Lower leg skin (tissue), 4 donors: Measurements from ENCODE around the gene MYBPC1. TPM values are rescaled to one million over a fixed set of nuclear protein-coding genes. Genes with fewer than 3 reads are reported as not detected.

Experiments used
- DNase-seq, 2 donors: peaks; one replicate each; pipeline ENCODE4 v3.0.0-alpha.2; 2019; ENCODE audit warnings: low spot score in 2 of 2
- H3K4me3 ChIP-seq: fragments of 200-600 bp; sonication (generic); 2 replicates; pipeline ENCODE4 v1.5.1; 2017; ENCODE audit warnings: mild to moderate bottlenecking, low read depth; ENCODE audit not compliant: poor library complexity, severe bottlenecking
- POLR2A ChIP-seq, 2 donors: fragments of 450-650 bp; IDR thresholded peaks; one replicate each; pipeline ENCODE4 v1.6.1; 2016 to 2017; ENCODE audit warnings: antibody characterized with exemption in 2 of 2, mild to moderate bottlenecking in 1 of 2, moderate library complexity in 1 of 2
- WGBS, 2 donors: methylation state at CpG; one replicate each; pipeline ENCODE4 v1.1.5; 2018; 5-methylcytosine and 5-hydroxymethylcytosine counted together
- intact Hi-C: fragments of 100-400 bp; cut with DNase I; formaldehyde crosslinking; loops from one replicate; pipeline ENCODE4 v1.15.0; 2023; ENCODE audit warnings: low total_unique reads
- total RNA-seq, 4 donors: library from RNA; depleted of rRNA; stranded (reverse); fragments of >200 nt; gene quantifications; one replicate each; pipeline ENCODE4 v1.1.0, GENCODE V29; 2016
- TF ChIP-seq, protein P1 (sequence below), 3 donors: fragments of 450-650 bp; IDR thresholded peaks; one replicate each; pipeline ENCODE4 v1.5.1; 2016; ENCODE audit warnings: antibody characterized with exemption in 3 of 3, mild to moderate bottlenecking in 3 of 3, moderate library complexity in 2 of 3

MYBPC1 gene
- total RNA-seq, 4 donors from 2014 or later, result 2.0 to 6.8 (median 5.4) TPM

DNA sequence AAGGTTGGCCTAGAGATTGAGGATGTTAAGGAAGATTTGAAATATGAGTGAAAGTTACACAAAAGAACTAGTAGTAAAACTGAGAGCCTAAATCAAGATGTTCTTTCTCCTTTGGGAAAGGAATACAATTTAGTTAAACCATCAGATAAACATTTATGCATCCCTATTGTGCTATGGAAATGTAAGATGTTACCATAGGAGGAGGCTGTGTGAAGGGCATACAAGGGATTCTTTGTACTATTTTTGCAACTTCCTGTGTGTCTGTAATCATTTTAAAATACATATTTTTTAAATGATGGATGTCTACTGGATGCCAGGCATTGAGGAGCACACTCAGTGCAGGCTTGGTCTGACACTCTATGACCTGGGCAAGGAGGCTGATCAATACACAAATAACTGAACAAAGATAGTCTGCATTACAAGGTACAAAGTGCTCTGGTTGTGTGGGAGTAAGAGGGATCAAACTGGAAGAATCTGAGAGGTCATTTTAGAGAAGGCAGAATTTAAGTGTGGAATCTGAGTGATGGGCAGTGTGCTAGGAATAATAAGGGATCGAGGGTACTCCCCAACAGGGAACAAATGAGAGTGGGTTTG, 96.8 kb downstream of the MYBPC1 start:
- TF ChIP-seq, protein P1, sequence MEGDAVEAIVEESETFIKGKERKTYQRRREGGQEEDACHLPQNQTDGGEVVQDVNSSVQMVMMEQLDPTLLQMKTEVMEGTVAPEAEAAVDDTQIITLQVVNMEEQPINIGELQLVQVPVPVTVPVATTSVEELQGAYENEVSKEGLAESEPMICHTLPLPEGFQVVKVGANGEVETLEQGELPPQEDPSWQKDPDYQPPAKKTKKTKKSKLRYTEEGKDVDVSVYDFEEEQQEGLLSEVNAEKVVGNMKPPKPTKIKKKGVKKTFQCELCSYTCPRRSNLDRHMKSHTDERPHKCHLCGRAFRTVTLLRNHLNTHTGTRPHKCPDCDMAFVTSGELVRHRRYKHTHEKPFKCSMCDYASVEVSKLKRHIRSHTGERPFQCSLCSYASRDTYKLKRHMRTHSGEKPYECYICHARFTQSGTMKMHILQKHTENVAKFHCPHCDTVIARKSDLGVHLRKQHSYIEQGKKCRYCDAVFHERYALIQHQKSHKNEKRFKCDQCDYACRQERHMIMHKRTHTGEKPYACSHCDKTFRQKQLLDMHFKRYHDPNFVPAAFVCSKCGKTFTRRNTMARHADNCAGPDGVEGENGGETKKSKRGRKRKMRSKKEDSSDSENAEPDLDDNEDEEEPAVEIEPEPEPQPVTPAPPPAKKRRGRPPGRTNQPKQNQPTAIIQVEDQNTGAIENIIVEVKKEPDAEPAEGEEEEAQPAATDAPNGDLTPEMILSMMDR (IDR thresholded peaks at IDR 0.05), result no peak
- no peak for TF ChIP-seq POLR2A (IDR thresholded peaks at IDR 0.05)
- intact Hi-C loops, result no loop called here
- 90 to 92% methylated on average over 1 of the region's 1 CpG for WGBS, 2 donors

DNA sequence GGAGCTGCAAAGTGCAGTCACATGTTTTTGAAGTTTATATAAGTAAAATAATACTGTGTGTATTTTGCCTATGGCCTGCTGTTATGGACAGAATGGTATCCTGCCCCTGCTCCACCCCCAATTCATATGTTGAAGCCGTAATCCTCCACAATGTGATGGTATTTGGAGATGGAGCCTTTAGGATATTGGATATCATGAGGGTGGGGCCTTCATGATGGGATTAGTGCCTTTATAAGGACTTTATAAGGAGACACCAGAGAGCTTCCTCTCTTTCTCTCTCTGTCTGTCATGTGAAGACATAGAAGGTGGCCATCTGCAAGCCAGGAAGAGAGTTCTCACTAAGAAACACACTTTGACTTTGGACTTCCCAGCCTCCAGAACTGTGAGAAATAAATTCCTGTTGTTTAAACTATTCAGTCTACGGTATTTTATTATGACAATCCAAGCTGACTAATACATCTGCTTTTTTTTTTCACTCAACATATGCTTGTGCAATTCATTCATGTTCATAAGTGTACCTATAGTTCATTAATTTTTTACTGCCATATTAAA, 99.6 kb downstream of the MYBPC1 start:
- WGBS, 2 donors, result 89% methylated on average over 2 of the region's 2 CpGs
- no peak for DNase-seq
- intact Hi-C loops, result no loop called here
- no peak overlapping the region for H3K4me3 ChIP-seq
- TF ChIP-seq, protein P1 (IDR thresholded peaks at IDR 0.05), result no peak
- no peak for TF ChIP-seq POLR2A (IDR thresholded peaks at IDR 0.05)

More for the DNA sequence above, 96.8 kb downstream of the MYBPC1 start:
- no peak overlapping the region for H3K4me3 ChIP-seq
- no peak for DNase-seq

DNA sequence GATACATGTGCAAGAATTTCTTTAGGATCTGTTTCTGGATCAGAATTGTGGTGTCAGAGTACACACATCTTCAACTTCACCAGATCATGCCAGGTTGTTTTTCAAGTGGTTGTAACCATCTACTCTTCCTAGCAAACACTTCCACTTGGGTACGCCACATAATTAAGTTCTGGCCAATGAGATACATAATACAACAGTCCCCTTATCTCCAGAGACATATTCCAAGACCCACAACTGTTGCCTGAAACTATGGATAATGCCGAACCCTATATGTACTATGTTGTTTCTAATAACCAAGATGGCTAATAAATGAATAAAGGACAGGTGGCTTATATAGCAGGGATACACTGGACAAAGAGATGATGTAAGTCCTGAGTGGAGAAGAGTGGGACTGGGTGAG, 100.2 kb downstream of the MYBPC1 start:
- no peak for TF ChIP-seq POLR2A (IDR thresholded peaks at IDR 0.05)
- TF ChIP-seq, protein P1 (IDR thresholded peaks at IDR 0.05), result no peak
- H3K4me3 ChIP-seq, result no peak overlapping the region
- 97 to 99% methylated on average over 2 of the region's 2 CpGs for whole genome bisulfite sequencing, 2 donors
- no peak for DNase-seq
- intact Hi-C loops, result no loop called here

GRCh38 chr12:101695706-101696105, 100.9 kb downstream of the MYBPC1 start:
- no peak overlapping the region for H3K4me3 ChIP-seq
- intact Hi-C loops, result no loop called here
- WGBS, 2 donors, result 80 to 84% methylated on average over 1 of the region's 1 CpG
- no peak for DNase-seq
- no peak for TF ChIP-seq POLR2A (IDR thresholded peaks at IDR 0.05)
- TF ChIP-seq, protein P1 (IDR thresholded peaks at IDR 0.05), result no peak

- DNase-seq, result peak; percentile 66 to 89
- peak overlapping the region; percentile 96 for H3K4me3 ChIP-seq
- WGBS, 2 donors, result 22 to 30% methylated on average over 18 of the region's 18 CpGs
- intact Hi-C loops, result no loop called here
- TF ChIP-seq POLR2A (IDR thresholded peaks at IDR 0.05), result no peak
- TF ChIP-seq, protein P1 (IDR thresholded peaks at IDR 0.05), result no peak
Measured at GRCh38 chr12:101696251-101697196, 101.8 kb downstream of the MYBPC1 start.
